HFF-Myc (cell line): Measurements from ENCODE around the gene LRRC38.

Source experiments
- DNase-seq: peaks from one replicate; pipeline ENCODE4 v3.0.0-alpha.2; 2011; ENCODE audit warnings: low read depth; ENCODE audit errors: extremely low read depth
- H3K4me3 ChIP-seq: replicated peaks from 2 replicates; pipeline ENCODE4 v1.5.1; 2011; ENCODE audit warnings: low read depth, mild to moderate bottlenecking, control low read depth, low read length
- CTCF ChIP-seq: IDR thresholded peaks from 2 replicates; pipeline ENCODE4 v1.5.1; 2012; ENCODE audit warnings: mild to moderate bottlenecking, low read depth, low read length, control low read depth; ENCODE audit errors: missing control alignments

The LRRC38 gene

DNA sequence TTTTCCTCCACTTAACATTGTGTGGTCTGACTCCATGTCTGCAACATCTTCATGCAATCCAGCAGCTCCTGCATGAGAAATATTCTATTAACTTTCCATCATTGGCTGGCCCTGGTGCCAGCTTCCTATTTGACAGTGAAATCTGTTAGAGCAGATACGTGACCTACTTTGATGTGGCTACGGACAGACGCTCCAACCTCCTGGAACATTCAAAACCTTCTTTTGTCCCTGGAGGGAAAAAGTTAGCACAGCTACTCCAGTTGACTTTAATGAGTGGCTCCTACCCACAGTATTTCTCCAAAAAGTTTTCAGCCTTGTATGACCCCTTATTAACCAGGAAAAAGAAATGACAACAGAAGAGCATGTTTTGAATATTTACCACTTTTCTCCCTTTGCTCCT is 81.6 kb downstream of the LRRC38 start:
- TF ChIP-seq CTCF = no peak
- DNase-seq = no peak
- no peak overlapping the region for H3K4me3 ChIP-seq

DNA sequence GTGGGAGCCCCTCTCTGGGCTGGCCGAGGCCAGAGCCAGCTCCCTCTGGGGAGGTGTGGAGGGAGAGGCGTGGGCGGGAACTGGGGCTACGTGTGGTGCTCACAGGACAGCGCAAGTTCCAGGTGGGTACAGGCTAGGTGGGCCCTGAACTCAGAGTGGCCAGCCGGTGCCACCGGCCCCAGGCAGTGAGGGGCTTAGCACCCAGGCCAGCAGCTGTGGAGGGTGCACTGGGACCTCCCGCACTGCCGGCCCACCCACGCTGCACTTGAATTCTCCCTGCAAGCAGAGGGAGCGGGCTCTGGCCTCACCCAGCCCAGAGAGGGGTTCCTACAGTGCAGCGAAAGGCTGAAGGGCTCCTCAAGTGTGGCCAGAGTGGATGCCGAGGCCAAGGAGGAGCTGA is 83.3 kb downstream of the LRRC38 start:
- TF ChIP-seq CTCF = no peak
- no peak for DNase-seq
- H3K4me3 ChIP-seq = no peak overlapping the region
